Calu3 (cell line): ENCODE measurements around the gene ZNF146. TPM values are rescaled to one million over a fixed set of nuclear protein-coding genes. Genes with fewer than 3 reads are reported as not detected.

ENCODE experiments used
- BruUV-seq: library from RNA; stranded (reverse); fragments of 400-500 nt; replicated peaks from 2 replicates; lab custom pipeline; 2021; lab: Mats Ljungman, UMichigan
- CTCF ChIA-PET: fragments of 300-600 bp; sonication (Branson Sonifier 250); formaldehyde crosslinking; loops from one replicate; lab custom pipeline; 2022; ENCODE audit warnings: antibody characterized with exemption; lab: Charles Lee
- DNase-seq: peaks from one replicate; pipeline ENCODE4 v3.0.0; 2022
- H3K27ac Mint-ChIP-seq: one replicate; pipeline ENCODE4 v1.8.0; 2022; ENCODE audit warnings: mixed read lengths; ENCODE audit not compliant: unreplicated experiment
- H3K27me3 Mint-ChIP-seq: one replicate; pipeline ENCODE4 v1.8.0; 2022; ENCODE audit warnings: mixed read lengths; ENCODE audit not compliant: unreplicated experiment
- H3K36me3 Mint-ChIP-seq: one replicate; pipeline ENCODE4 v1.8.0; 2022; ENCODE audit warnings: mild to moderate bottlenecking, moderate library complexity, mixed read lengths; ENCODE audit not compliant: insufficient read depth, unreplicated experiment
- H3K4me1 Mint-ChIP-seq: one replicate; pipeline ENCODE4 v1.8.0; 2022; ENCODE audit warnings: mild to moderate bottlenecking, low read depth, mixed read lengths; ENCODE audit not compliant: unreplicated experiment
- H3K4me3 Mint-ChIP-seq: one replicate; pipeline ENCODE4 v1.8.0; 2022; ENCODE audit warnings: mild to moderate bottlenecking, low read depth, moderate library complexity, mixed read lengths; ENCODE audit not compliant: unreplicated experiment
- H3K9me3 Mint-ChIP-seq: one replicate; pipeline ENCODE4 v1.8.0; 2022; ENCODE audit warnings: low read depth, mixed read lengths; ENCODE audit not compliant: unreplicated experiment
- CTCF ChIP-seq: fragments of 200-600 bp; IDR thresholded peaks from one replicate; pipeline ENCODE4 v1.8.0; 2022; ENCODE audit warnings: antibody characterized with exemption; ENCODE audit not compliant: unreplicated experiment
- intact Hi-C: fragments of 100-400 bp; cut with micrococcal nuclease; formaldehyde crosslinking; loops from one replicate; pipeline ENCODE4 v1.10.0; 2022; ENCODE audit not compliant: unreplicated experiment
- total RNA-seq: library from RNA; stranded (reverse); gene quantifications from 2 replicates; pipeline ENCODE4 v1.2.3, GENCODE V29; 2022

The ZNF146 gene
- total RNA-seq, 1 experiment from 2014 or later = 112 TPM

- TF ChIP-seq CTCF = no peak
- no peaks in the 10 kb centered on the region for H3K36me3 Mint-ChIP-seq
Observed at GRCh38 chr19:36254848-36255247, 39.9 kb downstream of the ZNF146 start.

GRCh38 chr19:36255316-36255715 is 40.4 kb downstream of the ZNF146 start:
- no peak for TF ChIP-seq CTCF
- Mint-ChIP-seq H3K27ac (no peak overlapping the region), H3K4me3 (no peak overlapping the region), H3K4me1 (no peaks in the 10 kb centered on the region), H3K27me3 (no peaks in the 10 kb centered on the region), H3K9me3 (peaks cover 11% of the 10 kb centered on the region), H3K36me3 (no peaks in the 10 kb centered on the region)
- CTCF ChIA-PET = no interaction called here
- intact Hi-C loops = no loop called here
- DNase-seq = no peak
- no TSS peak for BruUV-seq

More at GRCh38 chr19:36254848-36255247, 39.9 kb downstream of the ZNF146 start:
- Mint-ChIP-seq H3K4me1 (no peaks in the 10 kb centered on the region), H3K27me3 (no peaks in the 10 kb centered on the region), H3K9me3 (peaks cover 11% of the 10 kb centered on the region), H3K4me3 (no peak overlapping the region), H3K27ac (no peak overlapping the region)
- no peak for DNase-seq
- intact Hi-C loops = no loop called here
- no TSS peak for BruUV-seq
- CTCF ChIA-PET = no interaction called here

- Mint-ChIP-seq H3K9me3 (peaks cover 11% of the 10 kb centered on the region), H3K27ac (no peak overlapping the region), H3K4me3 (no peak overlapping the region), H3K27me3 (no peaks in the 10 kb centered on the region), H3K4me1 (no peaks in the 10 kb centered on the region), H3K36me3 (no peaks in the 10 kb centered on the region)
- DNase-seq = no peak
- TF ChIP-seq CTCF = no peak
- no TSS peak for BruUV-seq
- intact Hi-C loops = no loop called here
- CTCF ChIA-PET = no interaction called here
Observed at GRCh38 chr19:36256064-36256463, 41.2 kb downstream of the ZNF146 start.

GRCh38 chr19:36256853-36257519 is 42.1 kb downstream of the ZNF146 start:
- H3K36me3 Mint-ChIP-seq = no peaks in the 10 kb centered on the region
- no peak for TF ChIP-seq CTCF

More at GRCh38 chr19:36256853-36257519, 42.1 kb downstream of the ZNF146 start:
- Mint-ChIP-seq H3K27me3 (no peaks in the 10 kb centered on the region), H3K27ac (no peak overlapping the region), H3K9me3 (peaks cover 11% of the 10 kb centered on the region), H3K4me3 (no peak overlapping the region), H3K4me1 (no peaks in the 10 kb centered on the region)
- CTCF ChIA-PET = no interaction called here
- DNase-seq = no peak
- BruUV-seq = no TSS peak
- intact Hi-C loops = no loop called here
